ENCODE data around the gene PLA2G4D.
A peak's percentile ranks its signal among the peaks of the same experiment; 100 is the strongest.

PLA2G4D gene

GRCh38 chr15:42060477-42060763, 33.9 kb downstream of the PLA2G4D start:
- no peak for DNase-seq (ENCODE audit: insufficient read length, low spot score)
- TF ChIP-seq, protein P1, sequence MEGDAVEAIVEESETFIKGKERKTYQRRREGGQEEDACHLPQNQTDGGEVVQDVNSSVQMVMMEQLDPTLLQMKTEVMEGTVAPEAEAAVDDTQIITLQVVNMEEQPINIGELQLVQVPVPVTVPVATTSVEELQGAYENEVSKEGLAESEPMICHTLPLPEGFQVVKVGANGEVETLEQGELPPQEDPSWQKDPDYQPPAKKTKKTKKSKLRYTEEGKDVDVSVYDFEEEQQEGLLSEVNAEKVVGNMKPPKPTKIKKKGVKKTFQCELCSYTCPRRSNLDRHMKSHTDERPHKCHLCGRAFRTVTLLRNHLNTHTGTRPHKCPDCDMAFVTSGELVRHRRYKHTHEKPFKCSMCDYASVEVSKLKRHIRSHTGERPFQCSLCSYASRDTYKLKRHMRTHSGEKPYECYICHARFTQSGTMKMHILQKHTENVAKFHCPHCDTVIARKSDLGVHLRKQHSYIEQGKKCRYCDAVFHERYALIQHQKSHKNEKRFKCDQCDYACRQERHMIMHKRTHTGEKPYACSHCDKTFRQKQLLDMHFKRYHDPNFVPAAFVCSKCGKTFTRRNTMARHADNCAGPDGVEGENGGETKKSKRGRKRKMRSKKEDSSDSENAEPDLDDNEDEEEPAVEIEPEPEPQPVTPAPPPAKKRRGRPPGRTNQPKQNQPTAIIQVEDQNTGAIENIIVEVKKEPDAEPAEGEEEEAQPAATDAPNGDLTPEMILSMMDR (IDR thresholded peaks at IDR 0.05; ENCODE audit: insufficient read depth, missing control alignments): no peak
- FAIRE-seq: no peak

DNA sequence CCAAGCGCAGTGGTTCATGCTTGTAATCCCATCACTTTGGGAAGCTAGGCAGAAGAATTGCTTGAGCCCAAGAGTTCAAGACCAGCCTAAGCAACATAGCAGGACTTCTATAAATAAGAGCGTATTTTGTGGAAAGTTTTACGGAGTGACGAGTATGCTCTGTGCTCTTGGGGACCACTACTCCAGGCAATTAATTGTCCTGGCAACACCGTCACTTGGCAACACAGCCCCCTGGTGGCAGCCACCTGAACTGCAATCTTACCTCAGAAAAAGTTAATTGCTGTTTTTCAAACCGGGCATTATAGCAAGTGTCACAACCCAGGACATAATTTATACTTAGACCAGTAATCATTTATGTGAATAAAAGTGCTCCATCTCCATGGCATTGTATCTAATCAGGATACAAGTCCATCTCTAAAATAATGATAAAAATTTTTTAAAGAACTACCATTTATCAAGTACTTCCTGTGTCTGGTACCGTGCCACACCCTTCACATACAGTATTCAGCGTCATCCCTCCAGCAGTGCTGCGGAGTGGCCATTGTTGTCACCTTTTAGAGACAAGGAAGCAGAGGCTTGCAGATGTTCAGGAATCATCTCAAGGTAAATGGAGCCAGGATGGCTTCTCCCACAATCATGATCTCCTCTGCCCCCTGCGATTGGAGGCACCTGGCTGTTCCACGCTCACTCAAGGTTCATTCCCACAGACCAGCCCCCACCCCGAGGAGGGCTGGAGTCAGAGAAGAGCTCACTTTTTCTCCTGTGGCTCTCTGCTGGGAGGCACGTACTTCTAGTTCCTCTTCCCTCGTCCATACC, 34.5 kb downstream of the PLA2G4D start:
- FAIRE-seq (no peak), DNase-seq (ENCODE audit: insufficient read length, low spot score) (peak; percentile 44)
- TF ChIP-seq, protein P1 (IDR thresholded peaks at IDR 0.05; ENCODE audit: insufficient read depth, missing control alignments): peak; percentile 73

DNA sequence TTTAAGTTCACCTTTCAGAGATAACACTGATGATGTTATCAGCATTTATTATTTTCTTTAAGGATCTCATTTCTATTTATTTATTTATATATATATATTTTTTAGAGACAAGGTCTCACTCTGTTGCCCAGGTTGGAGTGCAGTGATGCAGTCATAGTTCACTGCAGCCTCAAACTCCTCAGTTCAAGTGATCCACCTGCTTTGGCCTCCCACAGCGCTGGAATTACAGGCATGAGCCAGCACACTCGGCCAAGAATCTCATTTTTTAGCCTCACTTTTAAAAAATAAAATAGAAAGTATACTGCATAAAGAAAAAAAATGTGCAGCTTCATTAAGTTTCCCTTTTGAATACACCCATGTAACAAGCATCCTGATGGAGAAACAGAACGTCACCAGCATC, 35.6 kb downstream of the PLA2G4D start:
- FAIRE-seq (no peak), DNase-seq (ENCODE audit: insufficient read length, low spot score) (no peak)
- TF ChIP-seq, protein P1 (IDR thresholded peaks at IDR 0.05; ENCODE audit: insufficient read depth, missing control alignments): no peak

DNA sequence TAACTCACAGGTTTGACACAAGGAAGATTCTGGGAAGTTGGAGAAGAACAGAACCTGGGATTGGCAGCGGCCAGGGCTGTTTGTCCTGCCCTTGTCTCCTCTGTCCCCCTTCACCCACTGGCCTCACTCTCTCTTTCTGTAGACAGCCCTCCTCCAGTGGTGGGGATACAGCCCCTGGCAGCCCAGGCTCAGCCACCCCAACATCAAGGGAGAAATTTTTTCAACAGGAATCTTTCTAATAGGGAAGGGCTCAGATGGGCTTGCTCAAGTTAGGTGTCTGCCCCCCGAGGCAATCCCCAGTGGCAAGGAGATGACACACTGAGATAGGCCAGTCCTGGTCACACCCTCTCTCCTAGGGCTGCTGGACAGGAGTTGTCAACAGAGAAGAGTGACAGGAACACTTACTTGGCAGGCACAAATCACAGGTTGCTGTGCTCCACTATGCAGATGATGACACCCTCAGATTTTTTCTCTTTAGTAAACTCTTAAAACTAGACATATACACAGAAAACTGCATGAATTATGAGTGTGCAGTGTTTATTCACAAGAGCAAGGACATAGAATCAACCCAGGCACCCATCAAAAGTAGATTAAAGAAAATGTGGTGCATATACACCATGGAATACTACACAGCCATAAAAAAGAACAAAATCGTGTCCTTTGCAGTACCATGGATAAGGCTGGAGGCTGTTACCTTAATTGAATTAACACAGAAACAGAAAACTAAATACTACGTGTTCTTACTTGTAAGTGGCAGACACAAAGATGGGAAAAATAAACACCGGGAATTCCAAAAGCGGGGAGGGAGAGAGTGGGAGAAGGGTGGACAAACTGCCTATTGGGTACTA, 36.3 kb downstream of the PLA2G4D start:
- no peak for FAIRE-seq
- TF ChIP-seq, protein P1 (IDR thresholded peaks at IDR 0.05; ENCODE audit: insufficient read depth, missing control alignments): no peak
- DNase-seq (ENCODE audit: insufficient read length, low spot score): no peak

DNA sequence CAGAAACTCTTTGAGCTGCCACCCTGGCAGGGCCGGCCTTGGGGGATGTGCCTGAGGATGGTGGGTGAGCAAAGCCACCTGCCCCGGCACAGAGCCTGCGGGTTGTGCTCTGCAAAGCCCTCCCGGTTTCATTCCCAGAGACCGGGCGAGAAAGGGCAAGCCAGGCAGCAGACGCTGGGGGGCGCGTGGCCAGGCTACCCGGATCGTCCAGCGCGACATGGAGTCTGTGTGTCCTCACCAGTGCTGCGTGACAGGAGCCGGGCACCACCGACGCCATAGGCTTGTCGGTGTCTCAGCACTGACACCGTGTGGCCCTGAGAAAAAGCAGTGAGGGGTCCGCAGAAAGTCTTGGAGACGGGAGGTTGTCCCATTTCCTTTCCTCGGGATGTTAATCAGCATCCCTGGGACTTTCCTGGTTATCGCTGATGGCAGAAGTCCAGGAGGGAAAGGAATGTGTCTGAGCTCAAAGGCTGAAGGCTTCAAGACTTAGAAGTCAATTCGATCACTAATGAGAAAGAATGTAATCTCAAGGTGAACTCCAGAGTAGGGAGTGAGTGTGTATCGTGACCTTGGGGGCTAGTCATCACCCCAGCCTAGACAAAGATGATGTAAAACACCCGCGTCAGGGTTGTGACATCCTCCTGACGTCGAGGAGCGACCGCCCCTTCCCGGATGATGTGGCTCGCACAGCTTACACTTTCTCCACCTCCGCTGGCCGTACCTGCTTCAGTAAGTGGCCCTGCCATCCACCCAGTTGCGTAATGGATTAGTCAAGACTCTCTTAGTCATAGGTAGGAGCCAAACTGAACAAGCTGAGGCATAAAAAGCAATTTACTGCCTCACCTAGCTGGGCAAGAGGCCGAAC, 37.2 kb downstream of the PLA2G4D start:
- TF ChIP-seq, protein P1 (IDR thresholded peaks at IDR 0.05; ENCODE audit: insufficient read depth, missing control alignments): peak; percentile 54
- no peak for FAIRE-seq

DNA sequence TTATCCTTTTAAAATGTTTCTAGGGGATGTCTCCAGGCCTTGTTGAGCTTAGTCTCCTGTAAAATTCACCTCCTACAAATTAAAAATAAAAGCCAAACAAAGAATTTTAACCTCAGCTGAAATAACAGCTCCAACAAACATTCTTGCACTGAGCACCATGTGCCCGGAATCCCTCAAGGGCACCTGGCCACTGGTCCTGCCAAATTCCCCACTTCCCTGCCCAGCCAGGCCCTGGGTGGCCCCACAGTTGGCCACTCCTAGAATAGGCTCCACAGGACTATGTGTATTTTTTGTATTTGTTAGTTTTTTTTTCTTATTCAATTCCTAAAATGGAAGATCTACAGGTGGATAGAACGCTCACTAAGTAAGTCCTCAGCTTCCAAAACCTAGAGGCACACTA, 40.4 kb downstream of the PLA2G4D start:
- DNase-seq (ENCODE audit: insufficient read length, low spot score) (no peak), FAIRE-seq (no peak)
- TF ChIP-seq, protein P1 (IDR thresholded peaks at IDR 0.05; ENCODE audit: insufficient read depth, missing control alignments): no peak

More for the DNA sequence above, 37.2 kb downstream of the PLA2G4D start:
- peak; percentile 71 for DNase-seq (ENCODE audit: insufficient read length, low spot score)

Measured in D721Med (cell line).